ENCODE data around the gene SMIM23.

GRCh38 chr5:171747061-171747859 lies 38.4 kb upstream of the SMIM23 start:
- TF ChIP-seq CTCF (IDR thresholded peaks at IDR 0.05) (no peak), POLR2A (IDR thresholded peaks at IDR 0.05) (no peak)

Measured in body of pancreas (tissue), 4 donors.